HepG2 (cell line): Measurements from ENCODE around the gene PIK3CD. TPM values are rescaled to one million over a fixed set of nuclear protein-coding genes. Genes with fewer than 3 reads are reported as not detected.

Experiments
- CC2D1A ChIP-seq: sonication (generic); formaldehyde crosslinking; IDR thresholded peaks from 2 replicates; pipeline ENCODE4 v1.8.1; 2023; ENCODE audit warnings: mild to moderate bottlenecking, missing genetic modification reagents
- ELF4 ChIP-seq: sonication (generic); formaldehyde crosslinking; IDR thresholded peaks from 2 replicates; pipeline ENCODE4 v1.5.0; 2020; ENCODE audit warnings: missing genetic modification reagents, mild to moderate bottlenecking, moderate library complexity, borderline replicate concordance
- GPN1 ChIP-seq: sonication (generic); formaldehyde crosslinking; IDR thresholded peaks from 2 replicates; pipeline ENCODE4 v1.5.1; 2020; ENCODE audit warnings: missing genetic modification reagents, borderline replicate concordance
- GTF3A ChIP-seq: sonication (generic); formaldehyde crosslinking; conservative IDR thresholded peaks from 2 replicates; pipeline ENCODE4 v1.4.0; 2020; ENCODE audit warnings: mild to moderate bottlenecking, missing genetic modification reagents
- HCFC1 ChIP-seq: fragments of 150-350 bp; IDR thresholded peaks from 2 replicates; pipeline ENCODE4 v1.6.1; 2014; ENCODE audit warnings: low read depth, low read length
- HOXD1 ChIP-seq: sonication (generic); formaldehyde crosslinking; IDR thresholded peaks from 2 replicates; pipeline ENCODE4 v1.5.0; 2020; ENCODE audit warnings: missing genetic modification reagents
- MAFF ChIP-seq: IDR thresholded peaks from 2 replicates; pipeline ENCODE4 v1.6.1; 2011; ENCODE audit warnings: low read depth, low read length, improper control_type of control experiment
- NFE2L1 ChIP-seq: sonication (generic); formaldehyde crosslinking; IDR thresholded peaks from 2 replicates; pipeline ENCODE4 v1.4.0; 2020; ENCODE audit warnings: missing genetic modification reagents, mild to moderate bottlenecking, borderline replicate concordance
- NR2F1 ChIP-seq, 2 experiments: fragments of 450-650 bp in 1 of 2; formaldehyde crosslinking in 1 of 2; IDR thresholded peaks; 2 replicates each; pipeline versions ENCODE4 v1.5.0 to v1.6.1; 2016 to 2020; ENCODE audit warnings: mild to moderate bottlenecking in 1 of 2, missing compliant biosample characterization in 1 of 2, missing genetic modification reagents in 1 of 2, moderate library complexity in 1 of 2
- PCBP2 ChIP-seq: fragments of 200-400 bp; formaldehyde crosslinking; optimal IDR thresholded peaks from 2 replicates; pipeline ENCODE3; 2018; ENCODE audit warnings: low read length, low read depth; ENCODE audit not compliant: poor library complexity, severe bottlenecking
- PHF5A ChIP-seq: IDR thresholded peaks from one replicate; pipeline ENCODE4 v1.6.1; 2018; ENCODE audit warnings: low read depth, missing genetic modification reagents; ENCODE audit not compliant: unreplicated experiment
- RBM39 ChIP-seq: fragments of 200-400 bp; formaldehyde crosslinking; IDR thresholded peaks from one replicate; pipeline ENCODE4 v1.6.1; 2018; ENCODE audit warnings: antibody characterized with exemption, mild to moderate bottlenecking, low read depth, low read length; ENCODE audit not compliant: poor library complexity, severe bottlenecking
- REL ChIP-seq: sonication (generic); formaldehyde crosslinking; conservative IDR thresholded peaks from 2 replicates; pipeline ENCODE4 v1.8.0; 2022; ENCODE audit warnings: mild to moderate bottlenecking, missing genetic modification reagents, moderate library complexity
- SALL2 ChIP-seq: sonication (generic); formaldehyde crosslinking; IDR thresholded peaks from 2 replicates; pipeline ENCODE4 v1.8.1; 2023; ENCODE audit warnings: mild to moderate bottlenecking, missing genetic modification reagents, inconsistent platforms
- WIZ ChIP-seq: sonication (generic); formaldehyde crosslinking; IDR thresholded peaks from 2 replicates; pipeline ENCODE4 v1.5.1; 2020; ENCODE audit warnings: mild to moderate bottlenecking, missing genetic modification reagents
- ZBTB38 ChIP-seq: sonication (generic); formaldehyde crosslinking; IDR thresholded peaks from 2 replicates; pipeline ENCODE4 v1.5.1; 2020; ENCODE audit warnings: mild to moderate bottlenecking, missing genetic modification reagents
- ZNF350 ChIP-seq: sonication (generic); formaldehyde crosslinking; IDR thresholded peaks from 2 replicates; pipeline ENCODE4 v1.4.0; 2020; ENCODE audit warnings: mild to moderate bottlenecking, low read depth, missing genetic modification reagents, borderline replicate concordance
- ZNF761 ChIP-seq: sonication (generic); formaldehyde crosslinking; conservative IDR thresholded peaks from 2 replicates; pipeline ENCODE4 v1.4.0; 2020; ENCODE audit warnings: mild to moderate bottlenecking, missing genetic modification reagents
- ZSCAN30 ChIP-seq: sonication (generic); formaldehyde crosslinking; IDR thresholded peaks from 2 replicates; pipeline ENCODE4 v1.5.0; 2020; ENCODE audit warnings: mild to moderate bottlenecking, missing genetic modification reagents
- polyA plus RNA-seq, 8 experiments: library from polyadenylated mRNA; depleted of rRNA in 3 of 8; stranded (reverse) in 7 of 8; unstranded in 1 of 8; fragments of >200 nt; fragmentation: Illumina TruSeq in 4 of 8; extraction: Trizol in 4 of 8; gene quantifications; 2 replicates each; pipeline versions ENCODE4 v1.2.1 to v1.2.3, GENCODE V29; 2011 to 2016; ENCODE audit warnings: low read depth in 4 of 8, missing spikeins in 1 of 8, mixed read lengths in 1 of 8; ENCODE audit not compliant: insufficient read depth in 1 of 8
- total RNA-seq, 5 experiments: library from RNA; depleted of rRNA; stranded (reverse); fragments of >200 nt; fragmentation: Illumina TruSeq; extraction: Trizol; gene quantifications; 2 replicates each; pipeline ENCODE4 v1.2.3, GENCODE V29; 2016; ENCODE audit warnings: low read depth in 1 of 5
- TF ChIP-seq, protein P1 (sequence below): sonication (generic); IDR thresholded peaks from 2 replicates; pipeline ENCODE4 v1.6.1; 2016; ENCODE audit warnings: low read depth, borderline replicate concordance
- TF ChIP-seq, protein P2 (sequence below): sonication (generic); formaldehyde crosslinking; IDR thresholded peaks from 2 replicates; pipeline ENCODE4 v1.5.0; 2020; ENCODE audit warnings: missing genetic modification reagents, mild to moderate bottlenecking, borderline replicate concordance
- TF ChIP-seq, protein P3 (sequence below): sonication (generic); formaldehyde crosslinking; conservative IDR thresholded peaks from 2 replicates; pipeline ENCODE4 v1.8.0; 2022; ENCODE audit warnings: low read depth, missing genetic modification reagents
- TF ChIP-seq, protein P4 (sequence below): sonication (generic); formaldehyde crosslinking; IDR thresholded peaks from 2 replicates; pipeline ENCODE4 v1.5.0; 2020; ENCODE audit warnings: mild to moderate bottlenecking, missing genetic modification reagents

PIK3CD gene
- total and polyA plus RNA-seq, 2 of the 13 experiments (the other 11 are each of a cell fraction or from before 2014, with no cell fraction given), result 7.1 to 10.0 TPM

DNA sequence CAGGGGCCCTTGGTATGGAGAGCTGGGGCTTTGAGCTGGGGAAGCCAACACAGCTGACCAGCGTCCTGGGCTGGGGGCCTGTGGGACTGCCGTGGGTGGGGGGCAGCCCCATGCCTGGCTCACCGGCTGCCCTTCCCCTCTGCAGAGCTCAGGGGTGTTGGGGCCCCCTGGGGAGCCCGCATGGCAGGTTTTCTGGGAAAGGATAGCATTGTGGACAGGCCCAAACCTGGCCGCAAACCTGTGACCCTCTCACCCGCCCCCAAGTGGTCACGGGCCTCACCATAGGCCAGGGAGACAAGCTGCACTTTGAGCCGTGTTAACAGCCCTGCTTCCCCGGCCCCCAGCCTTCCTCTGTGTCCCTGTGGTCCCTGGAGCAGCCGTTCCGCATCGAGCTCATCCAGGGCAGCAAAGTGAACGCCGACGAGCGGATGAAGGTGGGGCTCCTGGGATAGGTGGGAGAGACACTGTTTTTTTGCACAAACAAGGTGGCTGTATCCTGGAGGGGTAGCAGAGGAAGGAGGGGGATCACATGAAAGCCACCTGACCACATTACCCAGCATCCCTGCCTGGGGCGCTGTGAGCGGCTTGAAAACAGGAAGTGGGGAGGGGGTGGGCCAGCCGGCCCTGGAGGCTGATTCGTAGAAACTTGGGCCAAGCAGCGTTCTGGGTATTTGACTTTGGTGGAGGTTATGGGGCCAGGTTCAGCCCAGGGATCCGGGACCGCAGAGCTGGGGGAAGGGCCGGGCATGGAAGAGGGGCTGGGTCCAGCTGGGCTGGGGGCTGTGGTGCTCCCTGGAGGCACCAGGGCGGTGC lies 65.9 kb downstream of the PIK3CD start (continued):
- TF ChIP-seq ZNF761 (CRISPR knock-in tag) (peak; percentile 97), NR2F1 (CRISPR knock-in tag; IDR thresholded peaks at IDR 0.05) (peak in 1 of 2 experiments; percentile 15; a peak in 1 of 4 replicates), PCBP2 (no peak), ZBTB38 (CRISPR knock-in tag) (no peak; the same call in none of the 2 replicates), WIZ (CRISPR knock-in tag) (no peak), REL (CRISPR knock-in tag) (no peak), GTF3A (peak; percentile 96; the same call in 1 of the 2 replicates), MAFF (peak; percentile 11; the same call in 1 of the 2 replicates), SALL2 (CRISPR knock-in tag) (0 out of 2 replicates have a peak, but pooled peaks have one; percentile 37), HCFC1 (peak; percentile 22; the same call in 1 of the 2 replicates), HOXD1 (no peak; the same call in 1 of the 2 replicates), NFE2L1 (CRISPR knock-in tag) (no peak), CC2D1A (CRISPR knock-in tag) (no peak), RBM39 (peak; percentile 72), ZNF350 (CRISPR knock-in tag) (peak; percentile 62; the same call in 1 of the 2 replicates), ZSCAN30 (CRISPR knock-in tag) (no peak), GPN1 (no peak), ELF4 (CRISPR knock-in tag) (peak; percentile 98), PHF5A (peak; percentile 40)
- TF ChIP-seq, protein P1, sequence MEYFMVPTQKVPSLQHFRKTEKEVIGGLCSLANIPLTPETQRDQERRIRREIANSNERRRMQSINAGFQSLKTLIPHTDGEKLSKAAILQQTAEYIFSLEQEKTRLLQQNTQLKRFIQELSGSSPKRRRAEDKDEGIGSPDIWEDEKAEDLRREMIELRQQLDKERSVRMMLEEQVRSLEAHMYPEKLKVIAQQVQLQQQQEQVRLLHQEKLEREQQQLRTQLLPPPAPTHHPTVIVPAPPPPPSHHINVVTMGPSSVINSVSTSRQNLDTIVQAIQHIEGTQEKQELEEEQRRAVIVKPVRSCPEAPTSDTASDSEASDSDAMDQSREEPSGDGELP, result peak; percentile 85
- TF ChIP-seq, protein P2, sequence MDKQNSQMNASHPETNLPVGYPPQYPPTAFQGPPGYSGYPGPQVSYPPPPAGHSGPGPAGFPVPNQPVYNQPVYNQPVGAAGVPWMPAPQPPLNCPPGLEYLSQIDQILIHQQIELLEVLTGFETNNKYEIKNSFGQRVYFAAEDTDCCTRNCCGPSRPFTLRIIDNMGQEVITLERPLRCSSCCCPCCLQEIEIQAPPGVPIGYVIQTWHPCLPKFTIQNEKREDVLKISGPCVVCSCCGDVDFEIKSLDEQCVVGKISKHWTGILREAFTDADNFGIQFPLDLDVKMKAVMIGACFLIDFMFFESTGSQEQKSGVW (CRISPR knock-in tag), result no peak
- TF ChIP-seq, protein P3, sequence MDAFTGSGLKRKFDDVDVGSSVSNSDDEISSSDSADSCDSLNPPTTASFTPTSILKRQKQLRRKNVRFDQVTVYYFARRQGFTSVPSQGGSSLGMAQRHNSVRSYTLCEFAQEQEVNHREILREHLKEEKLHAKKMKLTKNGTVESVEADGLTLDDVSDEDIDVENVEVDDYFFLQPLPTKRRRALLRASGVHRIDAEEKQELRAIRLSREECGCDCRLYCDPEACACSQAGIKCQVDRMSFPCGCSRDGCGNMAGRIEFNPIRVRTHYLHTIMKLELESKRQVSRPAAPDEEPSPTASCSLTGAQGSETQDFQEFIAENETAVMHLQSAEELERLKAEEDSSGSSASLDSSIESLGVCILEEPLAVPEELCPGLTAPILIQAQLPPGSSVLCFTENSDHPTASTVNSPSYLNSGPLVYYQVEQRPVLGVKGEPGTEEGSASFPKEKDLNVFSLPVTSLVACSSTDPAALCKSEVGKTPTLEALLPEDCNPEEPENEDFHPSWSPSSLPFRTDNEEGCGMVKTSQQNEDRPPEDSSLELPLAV, result no peak
- TF ChIP-seq, protein P4, sequence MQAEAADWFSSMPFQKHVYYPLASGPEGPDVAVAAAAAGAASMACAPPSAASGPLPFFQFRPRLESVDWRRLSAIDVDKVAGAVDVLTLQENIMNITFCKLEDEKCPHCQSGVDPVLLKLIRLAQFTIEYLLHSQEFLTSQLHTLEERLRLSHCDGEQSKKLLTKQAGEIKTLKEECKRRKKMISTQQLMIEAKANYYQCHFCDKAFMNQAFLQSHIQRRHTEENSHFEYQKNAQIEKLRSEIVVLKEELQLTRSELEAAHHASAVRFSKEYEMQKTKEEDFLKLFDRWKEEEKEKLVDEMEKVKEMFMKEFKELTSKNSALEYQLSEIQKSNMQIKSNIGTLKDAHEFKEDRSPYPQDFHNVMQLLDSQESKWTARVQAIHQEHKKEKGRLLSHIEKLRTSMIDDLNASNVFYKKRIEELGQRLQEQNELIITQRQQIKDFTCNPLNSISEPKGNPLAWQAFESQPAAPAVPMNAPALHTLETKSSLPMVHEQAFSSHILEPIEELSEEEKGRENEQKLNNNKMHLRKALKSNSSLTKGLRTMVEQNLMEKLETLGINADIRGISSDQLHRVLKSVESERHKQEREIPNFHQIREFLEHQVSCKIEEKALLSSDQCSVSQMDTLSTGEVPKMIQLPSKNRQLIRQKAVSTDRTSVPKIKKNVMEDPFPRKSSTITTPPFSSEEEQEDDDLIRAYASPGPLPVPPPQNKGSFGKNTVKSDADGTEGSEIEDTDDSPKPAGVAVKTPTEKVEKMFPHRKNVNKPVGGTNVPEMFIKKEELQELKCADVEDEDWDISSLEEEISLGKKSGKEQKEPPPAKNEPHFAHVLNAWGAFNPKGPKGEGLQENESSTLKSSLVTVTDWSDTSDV (CRISPR knock-in tag), result peak; percentile 86; the same call in 1 of the 2 replicates
